Measurements from ENCODE around the gene SHC4.

GRCh38 chr15:48898032-48898431, 65.7 kb downstream of the SHC4 start:
- TF ChIP-seq POLR2A (IDR thresholded peaks at IDR 0.05; ENCODE audit: low read depth), result no peak
- TF ChIP-seq, protein P1, sequence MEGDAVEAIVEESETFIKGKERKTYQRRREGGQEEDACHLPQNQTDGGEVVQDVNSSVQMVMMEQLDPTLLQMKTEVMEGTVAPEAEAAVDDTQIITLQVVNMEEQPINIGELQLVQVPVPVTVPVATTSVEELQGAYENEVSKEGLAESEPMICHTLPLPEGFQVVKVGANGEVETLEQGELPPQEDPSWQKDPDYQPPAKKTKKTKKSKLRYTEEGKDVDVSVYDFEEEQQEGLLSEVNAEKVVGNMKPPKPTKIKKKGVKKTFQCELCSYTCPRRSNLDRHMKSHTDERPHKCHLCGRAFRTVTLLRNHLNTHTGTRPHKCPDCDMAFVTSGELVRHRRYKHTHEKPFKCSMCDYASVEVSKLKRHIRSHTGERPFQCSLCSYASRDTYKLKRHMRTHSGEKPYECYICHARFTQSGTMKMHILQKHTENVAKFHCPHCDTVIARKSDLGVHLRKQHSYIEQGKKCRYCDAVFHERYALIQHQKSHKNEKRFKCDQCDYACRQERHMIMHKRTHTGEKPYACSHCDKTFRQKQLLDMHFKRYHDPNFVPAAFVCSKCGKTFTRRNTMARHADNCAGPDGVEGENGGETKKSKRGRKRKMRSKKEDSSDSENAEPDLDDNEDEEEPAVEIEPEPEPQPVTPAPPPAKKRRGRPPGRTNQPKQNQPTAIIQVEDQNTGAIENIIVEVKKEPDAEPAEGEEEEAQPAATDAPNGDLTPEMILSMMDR (IDR thresholded peaks at IDR 0.05), result no peak
- TF ChIP-seq POLR2AphosphoS5 (IDR thresholded peaks at IDR 0.05), result no peak

All from esophagus muscularis mucosa (tissue), 3 donors.